Activated CD8-positive, alpha-beta T cell treated with anti-CD3 and anti-CD28 coated beads for 36 hours (primary cell): ENCODE measurements around the gene ANK3. TPM values are rescaled to one million over a fixed set of nuclear protein-coding genes. Genes with fewer than 3 reads are reported as not detected.

Experiments used
- ATAC-seq: fragments of 200-7000 bp; cut with Tn5 transposase; one replicate; pipeline ENCODE4 v1.10.0; 2021; ENCODE audit warnings: mild to moderate bottlenecking, moderate library complexity
- CTCF ChIA-PET: fragments of 350-600 bp; sonication (Branson Sonifier 250); formaldehyde crosslinking; loops from one replicate; lab custom pipeline; 2021; ENCODE audit warnings: antibody characterized with exemption; lab: Charles Lee
- POLR2A ChIA-PET: fragments of 350-600 bp; sonication (Branson Sonifier 250); formaldehyde crosslinking; loops from one replicate; lab custom pipeline; 2021; ENCODE audit warnings: antibody characterized with exemption; lab: Charles Lee
- DNase-seq: peaks from one replicate; pipeline ENCODE4 v3.0.0-alpha.2; 2020
- H3K27ac Mint-ChIP-seq: one replicate; pipeline ENCODE4 v1.8.0; 2021; ENCODE audit warnings: mild to moderate bottlenecking, mixed read lengths
- H3K27me3 Mint-ChIP-seq: one replicate; pipeline ENCODE4 v1.8.0; 2021; ENCODE audit warnings: mixed read lengths
- H3K36me3 Mint-ChIP-seq: one replicate; pipeline ENCODE4 v1.8.0; 2021; ENCODE audit warnings: low read depth, mixed read lengths
- H3K4me1 Mint-ChIP-seq: one replicate; pipeline ENCODE4 v1.8.0; 2021; ENCODE audit warnings: low read depth, mixed read lengths
- H3K4me3 Mint-ChIP-seq: one replicate; pipeline ENCODE4 v1.8.0; 2021; ENCODE audit warnings: mild to moderate bottlenecking, moderate library complexity, mixed read lengths
- H3K9me3 Mint-ChIP-seq: one replicate; pipeline ENCODE4 v1.8.0; 2021; ENCODE audit warnings: mixed read lengths
- intact Hi-C: fragments of 100-400 bp; cut with micrococcal nuclease; formaldehyde crosslinking; loops from one replicate; pipeline ENCODE4 v1.10.0; 2022
- total RNA-seq, 2 experiments: library from RNA; stranded (reverse); gene quantifications; one replicate each; pipeline ENCODE4 v1.2.3, GENCODE V29; 2021
- TF ChIP-seq, protein P1 (sequence below): fragments of 200-600 bp; IDR thresholded peaks from one replicate; pipeline ENCODE4 v1.8.0; 2022; ENCODE audit warnings: antibody characterized with exemption, mild to moderate bottlenecking

The ANK3 gene
- total RNA-seq, 2 experiments from 2014 or later, result 10.3 to 12.0 TPM

DNA sequence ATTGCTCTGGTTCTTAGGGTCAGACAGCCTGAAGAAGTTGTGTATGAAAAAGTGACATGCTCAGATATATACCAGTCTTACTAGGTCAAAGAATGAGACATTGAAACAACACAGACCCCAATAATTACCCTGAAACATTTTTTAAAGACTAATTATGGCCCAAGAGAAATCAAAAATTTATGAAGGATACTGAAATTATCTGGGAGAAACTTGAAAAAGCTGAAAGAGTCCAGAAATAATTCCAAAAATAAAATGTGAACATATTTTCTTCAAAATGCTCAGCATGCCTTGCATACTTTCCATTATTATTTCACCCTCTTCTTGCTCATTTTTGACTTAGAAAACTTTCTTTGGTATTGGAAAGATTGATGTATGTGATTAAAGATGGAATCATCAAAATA is 284.4 kb downstream of the ANK3 start:
- intact Hi-C loops, result no loop called here
- Mint-ChIP-seq H3K9me3 (no peaks in the 10 kb centered on the region), H3K4me3 (no peak overlapping the region), H3K27ac (no peak overlapping the region), H3K4me1 (no peaks in the 10 kb centered on the region), H3K27me3 (no peaks in the 10 kb centered on the region), H3K36me3 (no peaks in the 10 kb centered on the region)
- POLR2A ChIA-PET, result no interaction called here
- CTCF ChIA-PET, result interaction anchor here (1.2 kb wide), 1 partner anchor 10 kb away, joined by 6 read pairs; no protein-coding TSS in a partner anchor
- no peak for DNase-seq
- TF ChIP-seq, protein P1, sequence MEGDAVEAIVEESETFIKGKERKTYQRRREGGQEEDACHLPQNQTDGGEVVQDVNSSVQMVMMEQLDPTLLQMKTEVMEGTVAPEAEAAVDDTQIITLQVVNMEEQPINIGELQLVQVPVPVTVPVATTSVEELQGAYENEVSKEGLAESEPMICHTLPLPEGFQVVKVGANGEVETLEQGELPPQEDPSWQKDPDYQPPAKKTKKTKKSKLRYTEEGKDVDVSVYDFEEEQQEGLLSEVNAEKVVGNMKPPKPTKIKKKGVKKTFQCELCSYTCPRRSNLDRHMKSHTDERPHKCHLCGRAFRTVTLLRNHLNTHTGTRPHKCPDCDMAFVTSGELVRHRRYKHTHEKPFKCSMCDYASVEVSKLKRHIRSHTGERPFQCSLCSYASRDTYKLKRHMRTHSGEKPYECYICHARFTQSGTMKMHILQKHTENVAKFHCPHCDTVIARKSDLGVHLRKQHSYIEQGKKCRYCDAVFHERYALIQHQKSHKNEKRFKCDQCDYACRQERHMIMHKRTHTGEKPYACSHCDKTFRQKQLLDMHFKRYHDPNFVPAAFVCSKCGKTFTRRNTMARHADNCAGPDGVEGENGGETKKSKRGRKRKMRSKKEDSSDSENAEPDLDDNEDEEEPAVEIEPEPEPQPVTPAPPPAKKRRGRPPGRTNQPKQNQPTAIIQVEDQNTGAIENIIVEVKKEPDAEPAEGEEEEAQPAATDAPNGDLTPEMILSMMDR, result no peak
- ATAC-seq, result no peak

DNA sequence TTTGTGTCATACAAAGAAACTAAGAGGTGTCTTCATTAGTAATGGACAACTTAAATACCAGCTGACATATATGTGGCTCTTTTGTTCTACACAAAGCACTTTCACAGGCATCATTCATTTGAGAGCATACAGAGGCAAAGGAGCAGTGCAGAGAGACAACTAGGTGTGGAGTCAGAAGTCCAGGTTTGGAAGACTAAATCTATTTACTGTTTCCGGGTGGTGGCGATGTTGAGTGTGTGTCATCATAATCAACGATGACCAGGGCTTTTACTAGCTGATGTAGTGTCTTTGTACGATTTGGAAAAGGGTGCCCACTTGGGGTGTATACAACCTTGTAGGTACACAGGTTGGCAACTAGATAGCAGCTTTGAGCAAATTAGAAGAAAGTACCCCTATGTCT is 287.9 kb downstream of the ANK3 start:
- TF ChIP-seq, protein P1, result no peak
- ATAC-seq, result no peak
- Mint-ChIP-seq H3K27ac (no peak overlapping the region), H3K36me3 (no peaks in the 10 kb centered on the region), H3K4me1 (no peaks in the 10 kb centered on the region), H3K4me3 (no peak overlapping the region), H3K27me3 (peaks cover 2% of the 10 kb centered on the region), H3K9me3 (no peaks in the 10 kb centered on the region)
- CTCF ChIA-PET, result interaction anchor here (1.5 to 3.9 kb wide), 5 partner anchors 106 to 554 kb away, joined by 4 to 19 read pairs (median 5); no protein-coding TSS in a partner anchor
- intact Hi-C loops, result loop anchor here (5.0 kb wide), 1 partner anchor 105 kb away; no protein-coding TSS in a partner anchor
- no peak for DNase-seq
- POLR2A ChIA-PET, result no interaction called here

- Mint-ChIP-seq H3K9me3 (no peaks in the 10 kb centered on the region), H3K27ac (no peak overlapping the region), H3K27me3 (peaks cover 2% of the 10 kb centered on the region), H3K36me3 (no peaks in the 10 kb centered on the region), H3K4me1 (no peaks in the 10 kb centered on the region), H3K4me3 (no peak overlapping the region)
- intact Hi-C loops, result loop anchor here (5.0 kb wide), 1 partner anchor 107 kb away; no protein-coding TSS in a partner anchor
- TF ChIP-seq, protein P1, result peak; percentile 75
- no peak for ATAC-seq
- CTCF ChIA-PET, result interaction anchor here (0.7 to 3.9 kb wide), 9 partner anchors 9 to 1704 kb away, joined by 3 to 19 read pairs (median 4); partner anchors contain the start of gene SLC16A9
- POLR2A ChIA-PET, result no interaction called here
- DNase-seq, result peak; percentile 9
Observed at GRCh38 chr10:60099998-60100747, 289.5 kb downstream of the ANK3 start.

- CTCF ChIA-PET, result interaction anchor here (0.6 to 3.9 kb wide), 8 partner anchors 16 to 1703 kb away, joined by 3 to 19 read pairs (median 3); partner anchors contain the start of gene SLC16A9
- peak; percentile 16 for DNase-seq
Observed at GRCh38 chr10:60098677-60099601, 290.7 kb downstream of the ANK3 start.

More at GRCh38 chr10:60098677-60099601, 290.7 kb downstream of the ANK3 start:
- Mint-ChIP-seq H3K27ac (no peak overlapping the region), H3K9me3 (no peaks in the 10 kb centered on the region), H3K4me1 (no peaks in the 10 kb centered on the region), H3K4me3 (no peak overlapping the region), H3K36me3 (no peaks in the 10 kb centered on the region), H3K27me3 (peaks cover 2% of the 10 kb centered on the region)
- ATAC-seq, result no peak
- intact Hi-C loops, result no loop called here
- POLR2A ChIA-PET, result no interaction called here
- TF ChIP-seq, protein P1, result no peak
